HepG2 (cell line): ENCODE results near the gene FOXA3. TPM values are rescaled to one million over a fixed set of nuclear protein-coding genes. Genes with fewer than 3 reads are reported as not detected.
A peak's percentile ranks its signal among the peaks of the same experiment; 100 is the strongest.

Experiments used
- ARNT ChIP-seq: fragments of 450-650 bp; IDR thresholded peaks from 2 replicates; pipeline ENCODE4 v1.6.1; 2017
- EZH2 ChIP-seq: conservative IDR thresholded peaks from 2 replicates; pipeline ENCODE4 v1.6.1; 2012; ENCODE audit warnings: mild to moderate bottlenecking, low read depth, low read length, moderate library complexity
- GABPB1 ChIP-seq: IDR thresholded peaks from 2 replicates; pipeline ENCODE4 v1.6.1; 2016; ENCODE audit warnings: mild to moderate bottlenecking, missing genetic modification reagents, moderate library complexity, missing compliant biosample characterization
- NR2F2 ChIP-seq: IDR thresholded peaks from 2 replicates; pipeline ENCODE4 v1.6.1; 2012; ENCODE audit warnings: low read depth, inconsistent platforms, borderline replicate concordance
- PBX3 ChIP-seq: sonication (generic); formaldehyde crosslinking; IDR thresholded peaks from 2 replicates; pipeline ENCODE4 v1.8.1; 2023; ENCODE audit warnings: missing genetic modification reagents, inconsistent platforms, borderline replicate concordance
- ZNF138 ChIP-seq: sonication (generic); formaldehyde crosslinking; IDR thresholded peaks from 2 replicates; pipeline ENCODE4 v1.5.0; 2020; ENCODE audit warnings: mild to moderate bottlenecking, low read depth, missing genetic modification reagents
- ZNF235 ChIP-seq: sonication (generic); formaldehyde crosslinking; IDR thresholded peaks from 2 replicates; pipeline ENCODE4 v1.8.1; 2023; ENCODE audit warnings: mild to moderate bottlenecking, missing genetic modification reagents, borderline replicate concordance
- ZNF256 ChIP-seq: sonication (generic); formaldehyde crosslinking; conservative IDR thresholded peaks from 2 replicates; pipeline ENCODE4 v1.4.0; 2020; ENCODE audit warnings: missing genetic modification reagents
- ZNF276 ChIP-seq: sonication (generic); formaldehyde crosslinking; IDR thresholded peaks from 2 replicates; pipeline ENCODE4 v1.4.0; 2020; ENCODE audit warnings: mild to moderate bottlenecking, low read depth, missing genetic modification reagents
- ZNF574 ChIP-seq: sonication (generic); formaldehyde crosslinking; IDR thresholded peaks from 2 replicates; pipeline ENCODE4 v1.4.0; 2020; ENCODE audit warnings: missing genetic modification reagents
- ZNF768 ChIP-seq: sonication (generic); formaldehyde crosslinking; IDR thresholded peaks from 2 replicates; pipeline ENCODE4 v1.4.0; 2020; ENCODE audit warnings: missing genetic modification reagents
- polyA plus RNA-seq, 8 experiments: library from polyadenylated mRNA; depleted of rRNA in 3 of 8; stranded (reverse) in 7 of 8; unstranded in 1 of 8; fragments of >200 nt; fragmentation: Illumina TruSeq in 4 of 8; extraction: Trizol in 4 of 8; gene quantifications; 2 replicates each; pipeline versions ENCODE4 v1.2.1 to v1.2.3, GENCODE V29; 2011 to 2016; ENCODE audit warnings: low read depth in 4 of 8, missing spikeins in 1 of 8, mixed read lengths in 1 of 8; ENCODE audit not compliant: insufficient read depth in 1 of 8
- total RNA-seq, 5 experiments: library from RNA; depleted of rRNA; stranded (reverse); fragments of >200 nt; fragmentation: Illumina TruSeq; extraction: Trizol; gene quantifications; 2 replicates each; pipeline ENCODE4 v1.2.3, GENCODE V29; 2016; ENCODE audit warnings: low read depth in 1 of 5
- TF ChIP-seq, protein P1 (sequence below): sonication (generic); formaldehyde crosslinking; IDR thresholded peaks from 2 replicates; pipeline ENCODE4 v1.4.0; 2020; ENCODE audit warnings: low read depth, mild to moderate bottlenecking, missing genetic modification reagents
- TF ChIP-seq, protein P2 (sequence below): sonication (generic); formaldehyde crosslinking; IDR thresholded peaks from 2 replicates; pipeline ENCODE4 v1.5.0; 2020; ENCODE audit warnings: mild to moderate bottlenecking, missing genetic modification reagents
- TF ChIP-seq, protein P3 (sequence below): sonication (generic); formaldehyde crosslinking; IDR thresholded peaks from 2 replicates; pipeline ENCODE4 v1.5.1; 2020; ENCODE audit warnings: missing genetic modification reagents, mild to moderate bottlenecking, borderline replicate concordance

Gene FOXA3
- total and polyA plus RNA-seq, 2 of the 13 experiments (the other 11 are each of a cell fraction or from before 2014, with no cell fraction given), result 29.8 to 47.6 TPM

- TF ChIP-seq ZNF574 (peak; percentile 28; the same call in 1 of the 2 replicates), ZNF256 (CRISPR knock-in tag) (no peak), ZNF276 (CRISPR knock-in tag) (no peak), GABPB1 (CRISPR knock-in tag) (peak; percentile 66; the same call in 1 of the 2 replicates), PBX3 (CRISPR knock-in tag) (no peak; the same call in 1 of the 2 replicates), ZNF235 (CRISPR knock-in tag) (peak; percentile 48), EZH2 (no peak), ARNT (no peak), ZNF138 (no peak), ZNF768 (peak; percentile 65), NR2F2 (no peak)
- TF ChIP-seq, protein P1, sequence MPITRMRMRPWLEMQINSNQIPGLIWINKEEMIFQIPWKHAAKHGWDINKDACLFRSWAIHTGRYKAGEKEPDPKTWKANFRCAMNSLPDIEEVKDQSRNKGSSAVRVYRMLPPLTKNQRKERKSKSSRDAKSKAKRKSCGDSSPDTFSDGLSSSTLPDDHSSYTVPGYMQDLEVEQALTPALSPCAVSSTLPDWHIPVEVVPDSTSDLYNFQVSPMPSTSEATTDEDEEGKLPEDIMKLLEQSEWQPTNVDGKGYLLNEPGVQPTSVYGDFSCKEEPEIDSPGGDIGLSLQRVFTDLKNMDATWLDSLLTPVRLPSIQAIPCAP (CRISPR knock-in tag), result no peak
- TF ChIP-seq, protein P2, sequence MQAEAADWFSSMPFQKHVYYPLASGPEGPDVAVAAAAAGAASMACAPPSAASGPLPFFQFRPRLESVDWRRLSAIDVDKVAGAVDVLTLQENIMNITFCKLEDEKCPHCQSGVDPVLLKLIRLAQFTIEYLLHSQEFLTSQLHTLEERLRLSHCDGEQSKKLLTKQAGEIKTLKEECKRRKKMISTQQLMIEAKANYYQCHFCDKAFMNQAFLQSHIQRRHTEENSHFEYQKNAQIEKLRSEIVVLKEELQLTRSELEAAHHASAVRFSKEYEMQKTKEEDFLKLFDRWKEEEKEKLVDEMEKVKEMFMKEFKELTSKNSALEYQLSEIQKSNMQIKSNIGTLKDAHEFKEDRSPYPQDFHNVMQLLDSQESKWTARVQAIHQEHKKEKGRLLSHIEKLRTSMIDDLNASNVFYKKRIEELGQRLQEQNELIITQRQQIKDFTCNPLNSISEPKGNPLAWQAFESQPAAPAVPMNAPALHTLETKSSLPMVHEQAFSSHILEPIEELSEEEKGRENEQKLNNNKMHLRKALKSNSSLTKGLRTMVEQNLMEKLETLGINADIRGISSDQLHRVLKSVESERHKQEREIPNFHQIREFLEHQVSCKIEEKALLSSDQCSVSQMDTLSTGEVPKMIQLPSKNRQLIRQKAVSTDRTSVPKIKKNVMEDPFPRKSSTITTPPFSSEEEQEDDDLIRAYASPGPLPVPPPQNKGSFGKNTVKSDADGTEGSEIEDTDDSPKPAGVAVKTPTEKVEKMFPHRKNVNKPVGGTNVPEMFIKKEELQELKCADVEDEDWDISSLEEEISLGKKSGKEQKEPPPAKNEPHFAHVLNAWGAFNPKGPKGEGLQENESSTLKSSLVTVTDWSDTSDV (CRISPR knock-in tag), result no peak
- TF ChIP-seq, protein P3, sequence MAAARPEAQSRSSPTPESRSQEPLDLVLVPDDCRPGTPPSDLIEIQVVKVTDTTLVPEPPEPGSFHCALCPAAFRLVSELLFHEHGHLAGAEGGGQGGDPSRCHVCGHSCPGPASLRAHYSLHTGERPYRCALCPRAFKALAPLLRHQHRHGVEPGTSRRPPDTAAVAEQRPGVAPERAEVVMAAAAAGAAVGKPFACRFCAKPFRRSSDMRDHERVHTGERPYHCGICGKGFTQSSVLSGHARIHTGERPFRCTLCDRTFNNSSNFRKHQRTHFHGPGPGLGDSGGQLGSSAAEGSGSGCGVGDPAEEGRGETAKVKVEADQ, result no peak
These were observed at the start of gene FOXA3 (continued) for GRCh38 chr19:45863840-45864628.
